Gastrocnemius medialis (tissue), 4 donors: ENCODE data around the gene GKN2.

Experiments used
- POLR2A ChIP-seq, 2 donors: fragments of 450-650 bp; IDR thresholded peaks; one replicate each; pipeline ENCODE4 v1.6.1; 2017; ENCODE audit warnings: antibody characterized with exemption in 2 of 2, mild to moderate bottlenecking in 2 of 2, moderate library complexity in 2 of 2
- TF ChIP-seq, protein P1 (sequence below), 5 experiments: fragments of 450-650 bp in 3 of 5; fragments of 200-600 bp in 2 of 5; sonication (generic) in 2 of 5; IDR thresholded peaks in 4 of 5; conservative IDR thresholded peaks in 1 of 5; 1 replicate in 4 of 5; 2 replicates in 1 of 5; pipeline ENCODE4 v1.5.1; 2016 to 2019; ENCODE audit warnings: antibody characterized with exemption in 5 of 5, mild to moderate bottlenecking in 3 of 5, moderate library complexity in 3 of 5

DNA sequence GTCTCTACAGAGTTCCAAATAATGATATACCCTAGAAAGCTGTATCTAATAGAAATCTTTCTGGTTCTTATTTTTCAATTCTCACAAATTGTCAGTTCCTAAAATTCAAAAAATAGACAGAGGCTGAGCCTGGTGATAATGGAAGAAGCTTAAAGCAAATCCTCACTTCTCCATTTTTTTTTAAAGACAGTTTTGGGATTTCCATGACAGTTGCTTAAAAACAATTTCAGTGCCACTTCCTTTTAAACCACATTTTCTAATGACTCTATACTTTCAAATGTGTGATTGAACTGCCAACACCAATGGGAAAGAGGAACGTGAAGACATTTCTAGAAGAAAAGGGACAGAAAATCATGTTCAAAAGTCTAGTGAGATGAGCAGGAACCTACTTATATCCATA lies 4.0 kb downstream of the GKN2 start:
- TF ChIP-seq, protein P1, sequence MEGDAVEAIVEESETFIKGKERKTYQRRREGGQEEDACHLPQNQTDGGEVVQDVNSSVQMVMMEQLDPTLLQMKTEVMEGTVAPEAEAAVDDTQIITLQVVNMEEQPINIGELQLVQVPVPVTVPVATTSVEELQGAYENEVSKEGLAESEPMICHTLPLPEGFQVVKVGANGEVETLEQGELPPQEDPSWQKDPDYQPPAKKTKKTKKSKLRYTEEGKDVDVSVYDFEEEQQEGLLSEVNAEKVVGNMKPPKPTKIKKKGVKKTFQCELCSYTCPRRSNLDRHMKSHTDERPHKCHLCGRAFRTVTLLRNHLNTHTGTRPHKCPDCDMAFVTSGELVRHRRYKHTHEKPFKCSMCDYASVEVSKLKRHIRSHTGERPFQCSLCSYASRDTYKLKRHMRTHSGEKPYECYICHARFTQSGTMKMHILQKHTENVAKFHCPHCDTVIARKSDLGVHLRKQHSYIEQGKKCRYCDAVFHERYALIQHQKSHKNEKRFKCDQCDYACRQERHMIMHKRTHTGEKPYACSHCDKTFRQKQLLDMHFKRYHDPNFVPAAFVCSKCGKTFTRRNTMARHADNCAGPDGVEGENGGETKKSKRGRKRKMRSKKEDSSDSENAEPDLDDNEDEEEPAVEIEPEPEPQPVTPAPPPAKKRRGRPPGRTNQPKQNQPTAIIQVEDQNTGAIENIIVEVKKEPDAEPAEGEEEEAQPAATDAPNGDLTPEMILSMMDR (IDR thresholded peaks at IDR 0.05 in 4 of 5, conservative IDR thresholded peaks at IDR 0.05 in 1 of 5): no peak
- TF ChIP-seq POLR2A (IDR thresholded peaks at IDR 0.05): no peak
